Measurements from ENCODE around the gene CDKN2B-AS1. TPM values are rescaled to one million over a fixed set of nuclear protein-coding genes. Genes with fewer than 3 reads are reported as not detected.
"Not testable (repeated sequence)": the region's sequence is repeated elsewhere in the genome, so short reads cannot be mapped to it uniquely, and the experiment has no call there.

Gene CDKN2B-AS1
- 10 to 100 TPM in 1 of 8 experiments, 1 to 10 TPM in 7; 2.1 to 12.2 (median 3.9) TPM for total RNA-seq

DNA sequence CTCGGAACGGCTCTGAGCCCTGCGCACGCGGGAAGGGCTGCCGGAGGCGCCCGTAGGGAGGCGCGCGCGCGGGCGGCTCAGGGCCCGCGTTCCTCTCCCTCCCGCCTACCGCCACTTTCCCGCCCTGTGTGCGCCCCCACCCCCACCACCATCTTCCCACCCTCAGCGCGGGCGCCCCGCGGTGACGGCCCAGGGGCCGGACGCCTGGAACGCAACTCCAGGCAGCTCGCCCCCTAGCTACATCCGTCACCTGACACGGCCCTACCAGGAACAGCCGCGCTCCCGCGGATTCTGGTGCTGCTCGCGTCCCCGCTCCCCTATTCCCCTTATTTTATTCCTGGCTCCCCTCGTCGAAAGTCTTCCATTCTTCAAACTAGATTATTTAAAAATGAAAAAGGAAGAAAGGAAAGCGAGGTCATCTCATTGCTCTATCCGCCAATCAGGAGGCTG, at the start of gene CDKN2B-AS1:
CDKN2B-AS1 (plus strand) TSS at position 236 of the 450 bp plus-strand sequence.
- in situ Hi-C loops (cut with MboI; ENCODE audit: low pct_unique_long_range_greater_than_20kb in 2 of 9, low sequenced_read_pairs in 9 of 9, unreplicated experiment in 9 of 9) = loop anchor here in 2 of 9 experiments (25.0 kb wide), 1 partner anchor 182 kb away; the partner anchor contains the start of gene MTAP (in 2 of the 2)

DNA sequence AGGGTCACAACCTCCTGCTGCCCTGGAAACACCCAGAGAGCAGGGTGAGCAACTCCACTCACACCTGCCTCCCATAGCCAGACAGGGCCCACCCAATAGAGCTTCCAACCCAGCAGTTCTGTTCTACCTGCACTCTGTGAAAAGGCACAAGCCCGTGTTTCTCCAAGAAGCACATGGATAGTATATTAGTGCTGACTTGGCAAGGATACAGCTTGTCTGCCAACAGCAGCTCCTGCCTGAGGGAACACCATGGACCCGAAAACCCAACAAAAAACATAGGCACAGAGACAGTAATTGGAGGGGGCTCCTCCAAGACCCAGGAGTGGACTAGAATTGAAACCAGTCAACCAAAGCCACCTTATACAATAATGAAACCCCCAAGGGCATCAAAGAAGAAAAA, 49.0 kb upstream of the CDKN2B-AS1 start:
- H3K4me3 ChIP-seq = no peak overlapping the region
- no peaks in the 10 kb centered on the region for H3K4me1 ChIP-seq (replicated peaks in 1 of 2)
- no peak overlapping the region for H3K27ac ChIP-seq
- ATAC-seq (replicated peaks in 6 of 8) = no peak
- WGBS, 10 experiments = 40 to 100% (median 82%) methylated on average over 1 of the region's 2 CpGs; no CpG with 5 or more reads in 2 of the 10 experiments
- in situ Hi-C loops (cut with MboI; ENCODE audit: low pct_unique_long_range_greater_than_20kb in 2 of 9, low sequenced_read_pairs in 9 of 9, unreplicated experiment in 9 of 9) = no loop called here

More for the DNA sequence above, at the start of gene CDKN2B-AS1:
- Histone ChIP-seq H3K4me1 (replicated peaks in 1 of 2) (peaks cover 0 to 8% of the 10 kb centered on the region in 2 donors), H3K4me3 (peak within 1 kb of the TSS; percentile 40 to 72 (median 61)), H3K27ac (peak within 1 kb of the TSS in 1 of 2 donors; percentile 18)
- WGBS, 10 experiments = 0% methylated on average over 1 of the region's 43 CpGs; no CpG with 5 or more reads in 8 of the 10 experiments
- ATAC-seq (replicated peaks in 6 of 8) = peak; percentile 42 to 84 (median 79)

DNA sequence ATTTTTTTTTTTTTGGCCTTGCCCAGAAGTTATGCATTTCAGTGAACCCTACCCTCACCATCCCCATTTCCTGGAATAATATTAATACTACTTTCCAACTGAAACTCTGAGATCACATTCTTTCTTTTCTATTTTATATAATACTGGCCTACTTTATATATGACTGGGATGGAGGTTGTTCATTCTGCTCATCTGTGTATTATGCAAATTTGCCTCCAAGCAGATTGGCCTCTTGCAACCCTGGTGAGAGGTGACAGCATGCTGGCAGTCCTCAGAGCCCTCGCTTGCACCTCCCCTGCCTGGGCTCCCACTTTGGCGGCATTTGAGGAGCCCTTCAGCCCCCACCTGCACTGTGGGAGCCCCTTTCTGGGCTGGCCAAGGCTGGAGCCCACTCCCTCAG, 35.8 kb upstream of the CDKN2B-AS1 start:
- no peak for ATAC-seq (replicated peaks in 6 of 8)
- Histone ChIP-seq H3K4me1 (replicated peaks in 1 of 2) (no peaks in the 10 kb centered on the region), H3K27ac (no peak overlapping the region), H3K4me3 (no peak overlapping the region)
- 20% methylated on average over 1 of the region's 2 CpGs; no CpG with 5 or more reads in 8 of the 10 experiments for WGBS, 10 experiments
- in situ Hi-C loops (cut with MboI; ENCODE audit: low pct_unique_long_range_greater_than_20kb in 2 of 9, low sequenced_read_pairs in 9 of 9, unreplicated experiment in 9 of 9) = no loop called here

DNA sequence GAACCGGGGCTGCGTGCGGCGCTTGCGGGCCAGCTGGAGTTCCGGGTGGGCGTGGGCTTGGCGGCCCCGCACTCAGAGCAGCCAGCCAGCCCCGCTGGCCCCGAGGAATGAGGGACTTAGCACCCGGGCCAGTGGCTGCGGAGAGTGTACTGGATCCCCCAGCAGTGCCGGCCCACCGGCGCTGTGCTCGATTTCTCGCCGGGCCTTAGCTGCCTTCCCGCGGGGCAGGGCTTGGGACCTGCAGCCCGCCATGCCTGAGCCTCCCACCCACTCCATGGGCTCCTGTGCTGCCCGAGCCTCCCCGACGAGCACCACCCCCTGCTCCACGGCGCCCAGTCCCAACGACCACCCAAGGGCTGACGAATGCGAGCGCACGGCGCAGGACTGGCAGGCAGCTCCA, 35.3 kb upstream of the CDKN2B-AS1 start:
- H3K27ac ChIP-seq; H3K4me1 ChIP-seq (replicated peaks in 1 of 2); ATAC-seq (replicated peaks in 6 of 8); H3K4me3 ChIP-seq; in situ Hi-C loops (cut with MboI; ENCODE audit: low pct_unique_long_range_greater_than_20kb in 2 of 9, low sequenced_read_pairs in 9 of 9, unreplicated experiment in 9 of 9): not testable (repeated sequence)
- 80 to 97% methylated on average over 1 to 5 of the region's 33 CpGs; no CpG with 5 or more reads in 8 of the 10 experiments for WGBS, 10 experiments

DNA sequence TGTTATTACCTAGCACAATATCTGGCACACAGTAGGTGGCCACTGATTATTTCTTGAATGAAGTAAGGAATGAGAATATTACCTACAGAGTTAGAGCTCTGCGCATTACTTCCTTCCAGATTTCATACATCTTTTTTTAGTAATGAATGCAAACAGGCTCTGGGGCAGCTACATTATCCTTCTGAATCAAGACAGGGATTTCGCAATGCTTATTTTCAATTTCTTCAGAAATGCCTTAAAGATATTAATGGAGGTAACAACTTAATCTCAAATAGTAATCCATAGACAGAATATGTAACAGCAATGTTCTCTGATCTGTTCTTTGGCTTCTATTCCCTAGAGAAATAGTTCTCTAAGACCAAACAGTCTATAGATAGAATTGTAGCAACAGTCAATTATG, 33.0 kb upstream of the CDKN2B-AS1 start:
- no peak for ATAC-seq (replicated peaks in 6 of 8)
- in situ Hi-C loops (cut with MboI; ENCODE audit: low pct_unique_long_range_greater_than_20kb in 2 of 9, low sequenced_read_pairs in 9 of 9, unreplicated experiment in 9 of 9) = no loop called here
- 36 to 100% (median 96%) methylated on average over 1 to 2 of the region's 2 CpGs for WGBS, 10 experiments

DNA sequence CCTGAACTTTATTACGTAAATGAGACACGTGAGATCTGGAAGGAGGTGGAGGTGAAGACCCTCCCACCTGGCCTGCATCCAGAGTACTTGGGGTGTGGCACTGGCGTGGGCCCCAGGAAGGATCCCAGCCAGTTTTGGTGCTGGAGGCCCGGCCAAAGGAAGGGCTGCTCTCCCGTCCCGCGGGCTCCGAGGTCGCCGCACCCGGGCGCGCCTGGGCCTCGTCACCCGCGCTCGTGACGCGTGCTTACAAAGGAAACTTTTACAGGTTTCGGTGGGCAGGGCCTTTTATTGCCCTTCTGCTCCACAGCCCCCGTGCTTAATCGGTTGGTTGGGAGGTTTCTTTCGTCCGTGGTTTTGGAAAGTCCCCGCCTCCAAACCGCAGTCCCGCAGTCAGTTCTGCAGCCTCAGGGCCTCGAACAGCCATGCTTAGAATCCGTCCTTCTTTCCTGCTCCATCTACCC, 29.6 kb upstream of the CDKN2B-AS1 start:
- WGBS, 10 experiments = 0 to 40% (median 14%) methylated on average over 1 to 9 of the region's 29 CpGs; no CpG with 5 or more reads in 1 of the 10 experiments
- in situ Hi-C loops (cut with MboI; ENCODE audit: low pct_unique_long_range_greater_than_20kb in 2 of 9, low sequenced_read_pairs in 9 of 9, unreplicated experiment in 9 of 9) = no loop called here
- peak overlapping the region in 3 of 5 donors; percentile 20 to 23 (median 22) for H3K4me3 ChIP-seq
- H3K4me1 ChIP-seq (replicated peaks in 1 of 2) = peaks cover 0 to 8% of the 10 kb centered on the region in 2 donors
- no peak overlapping the region for H3K27ac ChIP-seq
- ATAC-seq (replicated peaks in 6 of 8) = peak in 4 of 8 experiments; percentile 17 to 66 (median 58)

More for the DNA sequence above, 33.0 kb upstream of the CDKN2B-AS1 start:
- peaks cover 0 to 5% of the 10 kb centered on the region in 2 donors for H3K4me1 ChIP-seq (replicated peaks in 1 of 2)
- no peak overlapping the region for H3K4me3 ChIP-seq
- H3K27ac ChIP-seq = no peak overlapping the region

DNA sequence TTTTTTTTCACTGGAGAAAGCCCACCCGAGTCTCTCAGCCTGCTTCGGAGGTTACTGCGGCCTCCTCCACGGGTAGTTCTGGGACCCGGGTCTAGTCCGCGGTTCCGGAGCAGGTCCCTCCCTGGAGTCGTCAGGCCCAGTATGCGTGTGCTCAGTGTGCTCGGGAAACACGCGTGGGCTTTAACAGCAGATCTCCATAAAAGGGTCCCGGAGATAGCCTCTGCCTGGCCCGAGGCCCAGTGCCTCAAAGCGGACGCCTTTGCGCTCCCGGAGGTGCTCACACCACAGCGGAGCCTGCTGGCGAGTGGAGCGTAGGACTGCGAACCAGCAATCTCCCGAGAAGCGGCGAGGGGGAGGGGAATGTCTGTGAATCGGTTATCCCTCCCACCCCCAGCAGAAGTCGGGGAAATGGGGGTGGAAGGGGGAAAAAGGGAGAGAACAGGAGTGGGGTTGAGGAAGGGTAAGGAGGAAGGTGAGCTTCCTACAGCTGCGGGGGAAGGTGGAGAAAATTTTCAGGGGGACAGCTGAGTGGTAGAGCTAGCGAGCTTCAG, 29.1 kb upstream of the CDKN2B-AS1 start:
- WGBS, 10 experiments = 3 to 13% (median 10%) methylated on average over 5 to 12 of the region's 30 CpGs; no CpG with 5 or more reads in 3 of the 10 experiments
- peaks cover 0 to 8% of the 10 kb centered on the region in 2 donors for H3K4me1 ChIP-seq (replicated peaks in 1 of 2)
- ATAC-seq (replicated peaks in 6 of 8) = peak; percentile 78 to 94 (median 88)
- in situ Hi-C loops (cut with MboI; ENCODE audit: low pct_unique_long_range_greater_than_20kb in 2 of 9, low sequenced_read_pairs in 9 of 9, unreplicated experiment in 9 of 9) = no loop called here
- H3K4me3 ChIP-seq = peak overlapping the region in 3 of 5 donors; percentile 20 to 23 (median 22)
- H3K27ac ChIP-seq = no peak overlapping the region

DNA sequence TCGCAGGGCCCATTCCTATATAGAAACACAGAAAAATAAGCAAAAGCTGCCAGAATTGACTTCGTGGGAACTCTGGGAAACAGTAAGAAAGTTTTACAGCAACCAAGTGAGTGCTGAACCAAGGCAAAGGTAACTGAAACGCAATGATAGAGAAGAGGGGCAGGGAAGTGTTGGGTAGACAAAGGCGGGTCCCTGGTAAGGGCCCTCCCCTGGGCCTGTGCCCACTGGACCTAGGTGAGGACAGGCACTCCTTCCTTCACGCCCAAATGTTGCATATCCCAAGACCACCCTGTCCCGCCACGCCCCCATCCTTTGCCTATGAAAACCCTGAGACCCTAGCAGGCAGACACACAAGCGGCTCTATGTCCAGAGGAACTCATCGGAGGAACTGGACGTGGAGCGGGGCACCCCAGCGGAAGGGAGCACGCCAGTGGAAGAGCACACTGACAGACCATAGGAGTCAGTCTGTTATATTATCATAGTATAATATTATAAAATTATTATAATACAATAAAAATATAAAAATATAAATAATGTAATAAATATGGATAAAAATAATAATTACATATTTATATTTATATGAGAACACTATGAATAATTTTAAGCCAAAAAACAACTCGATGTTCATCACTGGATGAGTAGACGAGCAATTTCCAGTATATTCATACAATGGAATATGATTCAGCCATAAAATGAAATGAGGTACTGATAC, 28.3 kb upstream of the CDKN2B-AS1 start:
- in situ Hi-C loops (cut with MboI; ENCODE audit: low pct_unique_long_range_greater_than_20kb in 2 of 9, low sequenced_read_pairs in 9 of 9, unreplicated experiment in 9 of 9) = no loop called here
- 17 to 65% (median 43%) methylated on average over 2 to 15 of the region's 15 CpGs for WGBS, 10 experiments
- Histone ChIP-seq H3K4me3 (no peak overlapping the region), H3K4me1 (replicated peaks in 1 of 2) (peaks cover 0 to 8% of the 10 kb centered on the region in 2 donors), H3K27ac (no peak overlapping the region)
- ATAC-seq (replicated peaks in 6 of 8) = no peak

DNA sequence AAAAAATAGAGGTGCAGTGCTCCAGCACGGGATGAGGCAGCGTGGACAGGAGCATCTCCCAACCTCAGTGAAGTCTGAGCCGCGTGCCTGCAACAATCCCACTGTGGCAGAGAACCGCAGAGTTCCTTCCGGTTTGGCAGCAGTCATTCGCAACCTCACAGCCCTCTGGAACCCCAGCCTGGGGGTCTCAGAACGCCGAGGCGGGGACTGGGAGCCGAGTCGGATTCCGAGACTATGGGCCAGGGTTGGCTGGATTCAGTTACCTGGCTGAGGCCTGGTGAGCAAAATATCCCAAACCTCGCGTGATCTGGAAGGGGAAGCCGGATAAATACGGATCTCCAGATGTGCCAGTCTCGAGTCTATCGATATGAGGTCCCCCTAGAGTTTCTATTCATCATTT, 27.4 kb upstream of the CDKN2B-AS1 start:
- no peak overlapping the region for H3K27ac ChIP-seq
- ATAC-seq (replicated peaks in 6 of 8) = no peak
- no peak overlapping the region for H3K4me3 ChIP-seq
- in situ Hi-C loops (cut with MboI; ENCODE audit: low pct_unique_long_range_greater_than_20kb in 2 of 9, low sequenced_read_pairs in 9 of 9, unreplicated experiment in 9 of 9) = no loop called here
- H3K4me1 ChIP-seq (replicated peaks in 1 of 2) = peaks cover 0 to 8% of the 10 kb centered on the region in 2 donors
- 8 to 62% (median 21%) methylated on average over 1 to 9 of the region's 19 CpGs; no CpG with 5 or more reads in 3 of the 10 experiments for WGBS, 10 experiments

DNA sequence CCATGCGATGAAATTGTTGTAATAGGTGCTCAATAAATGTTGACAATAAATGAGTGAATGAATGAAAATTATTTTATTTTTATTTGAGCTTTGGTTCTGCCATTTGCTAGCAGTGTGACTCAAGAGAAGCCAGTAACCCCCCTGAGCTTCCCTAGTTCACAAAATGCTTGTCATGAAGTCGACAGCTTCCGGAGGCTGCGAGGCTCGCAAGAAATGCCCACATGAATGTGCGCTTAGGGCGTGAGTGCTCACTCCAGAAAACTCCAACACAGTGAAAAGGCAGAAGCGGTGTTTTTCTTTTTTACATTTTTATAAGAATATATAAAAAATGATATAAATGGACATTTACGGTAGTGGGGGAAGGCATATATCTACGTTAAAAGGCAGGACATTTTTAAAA, 26.9 kb upstream of the CDKN2B-AS1 start:
- Histone ChIP-seq H3K4me3 (no peak overlapping the region), H3K27ac (no peak overlapping the region), H3K4me1 (replicated peaks in 1 of 2) (peaks cover 0 to 8% of the 10 kb centered on the region in 2 donors)
- 0 to 71% (median 51%) methylated on average over 1 to 10 of the region's 10 CpGs for WGBS, 10 experiments
- no peak for ATAC-seq (replicated peaks in 6 of 8)
- in situ Hi-C loops (cut with MboI; ENCODE audit: low pct_unique_long_range_greater_than_20kb in 2 of 9, low sequenced_read_pairs in 9 of 9, unreplicated experiment in 9 of 9) = no loop called here

DNA sequence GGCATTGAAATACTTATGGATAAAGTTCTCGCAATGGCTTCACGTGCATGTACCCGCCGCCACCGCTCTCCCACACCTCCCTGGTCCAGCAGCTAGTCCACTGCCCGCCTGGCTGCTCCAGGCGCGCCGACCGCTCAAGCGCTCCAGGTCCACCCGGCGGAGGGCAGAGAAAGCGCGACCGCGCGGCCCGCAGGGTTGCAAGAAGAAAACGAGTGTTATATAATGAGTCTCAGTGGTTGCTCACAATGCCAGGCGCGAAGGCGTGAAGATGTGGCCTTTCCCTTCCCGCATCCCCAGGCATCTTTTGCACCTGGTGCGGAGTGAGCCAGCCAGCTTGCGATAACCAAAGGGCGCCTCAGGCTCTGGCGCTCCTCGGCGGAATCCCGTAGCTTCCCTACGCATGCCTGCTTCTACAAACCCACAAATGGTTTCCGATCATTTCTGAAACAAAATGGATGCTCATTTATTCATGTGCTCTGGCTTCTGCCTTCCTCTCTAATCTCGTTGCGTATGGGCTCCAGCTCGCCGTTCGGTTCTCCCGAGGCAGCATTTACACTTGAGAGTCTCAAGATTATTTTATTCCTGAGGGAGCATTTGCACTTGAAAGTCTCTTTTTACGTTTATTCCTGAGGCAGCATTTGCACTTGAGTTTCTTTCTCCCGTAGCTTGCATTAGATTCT, 26.1 kb upstream of the CDKN2B-AS1 start:
- Histone ChIP-seq H3K27ac (no peak overlapping the region), H3K4me1 (replicated peaks in 1 of 2) (peaks cover 0 to 8% of the 10 kb centered on the region in 2 donors), H3K4me3 (no peak overlapping the region)
- WGBS, 10 experiments = 9 to 65% (median 25%) methylated on average over 2 to 35 of the region's 41 CpGs
- in situ Hi-C loops (cut with MboI; ENCODE audit: low pct_unique_long_range_greater_than_20kb in 2 of 9, low sequenced_read_pairs in 9 of 9, unreplicated experiment in 9 of 9) = no loop called here
- peak in 5 of 8 experiments; percentile 23 to 45 (median 39) for ATAC-seq (replicated peaks in 6 of 8)

DNA sequence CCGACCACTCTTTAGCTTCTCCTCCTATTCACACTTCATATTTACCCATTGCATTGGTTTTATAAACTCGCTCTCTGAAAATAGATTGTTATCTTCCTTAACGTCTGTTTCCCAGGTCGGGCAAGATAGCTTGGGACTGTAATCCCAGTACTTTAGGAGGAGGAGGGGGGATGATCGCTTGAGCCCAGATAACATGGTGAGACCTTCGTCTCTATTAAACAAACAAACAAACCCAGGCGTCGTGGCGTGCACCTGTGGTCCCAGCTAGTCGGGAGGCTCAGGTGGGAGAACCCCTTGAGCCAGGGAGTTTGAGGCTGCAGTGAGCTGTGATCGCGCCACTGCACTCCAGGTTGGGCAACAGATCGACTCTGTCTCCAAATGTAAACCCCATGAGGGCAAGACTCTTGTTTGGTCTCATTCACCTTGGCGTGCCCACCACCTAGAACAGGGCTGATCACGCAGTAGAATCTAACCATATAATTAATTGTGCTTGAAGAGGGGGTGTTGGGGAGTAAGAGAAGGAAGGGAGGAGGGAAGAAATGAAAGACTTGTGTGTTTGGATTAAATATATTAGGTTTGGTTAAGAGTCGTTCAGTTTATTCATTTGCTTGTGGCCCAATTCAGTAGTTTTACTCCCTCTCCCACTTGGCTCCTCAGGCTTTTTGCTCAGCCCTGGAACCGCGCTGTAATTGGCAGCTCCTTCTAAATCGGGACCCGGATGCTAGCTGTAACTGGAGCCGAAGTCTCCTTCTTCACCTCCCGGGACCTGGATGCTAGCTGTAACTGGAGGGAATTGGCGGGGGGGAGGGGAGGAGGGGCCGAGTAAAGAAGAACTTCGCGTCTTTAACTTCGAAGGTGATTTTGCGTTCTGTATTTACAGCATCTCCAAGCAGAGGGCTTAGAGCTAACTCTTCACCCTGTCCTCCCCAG, 25.3 kb upstream of the CDKN2B-AS1 start:
- in situ Hi-C loops (cut with MboI; ENCODE audit: low pct_unique_long_range_greater_than_20kb in 2 of 9, low sequenced_read_pairs in 9 of 9, unreplicated experiment in 9 of 9) = no loop called here
- no peak for ATAC-seq (replicated peaks in 6 of 8)
- Histone ChIP-seq H3K27ac (no peak overlapping the region), H3K4me1 (replicated peaks in 1 of 2) (peaks cover 3 to 8% of the 10 kb centered on the region in 2 donors), H3K4me3 (no peak overlapping the region)
- 7 to 48% (median 20%) methylated on average over 1 to 14 of the region's 28 CpGs; no CpG with 5 or more reads in 1 of the 10 experiments for WGBS, 10 experiments

Measured in motor neuron (in vitro differentiated cells).